HG03159 (cell line): ENCODE measurements around the gene MYOC.
"Not testable (repeated sequence)": the region's sequence is repeated elsewhere in the genome, so short reads cannot be mapped to it uniquely, and the experiment has no call there.

ENCODE experiments used
- ATAC-seq: cut with Tn5 transposase; IDR thresholded peaks from one replicate; pipeline ENCODE4 v1.9.1; 2021; ENCODE audit warnings: mild to moderate bottlenecking, moderate library complexity; ENCODE audit not compliant: unreplicated experiment

The MYOC gene

DNA sequence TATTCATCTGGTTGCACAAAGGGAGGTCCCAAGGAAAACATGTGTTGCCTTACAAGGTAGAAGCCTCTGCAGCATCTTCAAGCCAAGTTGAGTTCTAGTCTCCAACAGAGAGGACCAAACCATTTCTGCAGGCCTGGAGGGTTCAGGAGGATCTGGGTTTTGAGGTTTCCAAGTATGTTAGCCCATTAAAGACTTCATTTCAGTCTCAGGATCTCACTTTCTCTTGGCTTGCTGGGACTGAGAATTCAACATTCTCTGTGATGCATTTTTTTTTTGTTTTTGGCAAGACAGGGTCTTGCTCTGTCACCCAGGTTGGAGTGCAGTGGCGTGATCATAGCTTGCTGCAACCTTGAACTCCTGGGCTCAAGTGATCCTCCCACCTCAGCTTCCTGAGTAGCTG lies 39.2 kb downstream of the MYOC start:
- ATAC-seq = no peak

GRCh38 chr1:171611306-171611705 lies 41.2 kb downstream of the MYOC start:
- no peak for ATAC-seq

DNA sequence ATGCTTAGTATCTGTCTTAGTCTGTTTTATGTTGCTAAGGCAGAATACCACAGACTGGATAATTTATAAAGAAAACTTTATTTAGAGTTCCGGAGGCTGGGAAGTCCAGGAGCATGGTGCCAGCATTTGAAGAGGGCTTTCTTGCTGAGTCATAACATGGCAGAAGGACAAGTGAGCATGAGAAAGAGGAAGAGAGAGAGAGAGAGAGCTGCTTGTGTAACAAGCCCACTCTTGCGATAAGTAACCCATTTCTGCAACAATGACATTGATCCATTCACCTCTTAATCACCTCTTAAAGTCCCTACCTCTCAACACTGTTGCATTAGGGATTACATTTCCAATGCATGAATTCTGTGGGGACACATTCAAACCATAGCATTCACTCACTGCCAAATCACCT lies 42.1 kb downstream of the MYOC start:
- ATAC-seq = peak; percentile 50

- peak; percentile 63 for ATAC-seq
Observed at GRCh38 chr1:171606402-171606941, 46.0 kb downstream of the MYOC start.

DNA sequence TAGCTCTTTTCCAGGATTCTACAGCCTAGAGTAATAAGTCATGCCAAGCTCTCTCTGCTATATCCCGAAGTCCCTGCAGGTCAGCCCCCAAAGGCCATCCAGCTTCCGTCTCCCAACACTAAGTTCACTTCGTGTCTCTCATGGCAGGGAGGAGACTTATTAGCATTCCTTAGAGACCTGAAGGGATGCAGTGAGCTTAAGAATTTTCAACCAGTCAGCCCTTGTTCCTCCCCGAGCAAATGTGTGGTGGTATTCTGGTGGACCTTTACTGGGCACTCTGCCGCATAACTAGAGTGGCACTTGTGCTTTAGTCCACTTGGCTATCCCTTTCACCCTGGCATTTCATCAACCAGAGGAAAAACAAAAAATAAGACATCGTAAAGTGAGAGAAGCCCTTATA lies 49.4 kb downstream of the MYOC start:
- ATAC-seq = not testable (repeated sequence)

GRCh38 chr1:171600862-171601261 lies 51.6 kb downstream of the MYOC start:
- no peak for ATAC-seq

DNA sequence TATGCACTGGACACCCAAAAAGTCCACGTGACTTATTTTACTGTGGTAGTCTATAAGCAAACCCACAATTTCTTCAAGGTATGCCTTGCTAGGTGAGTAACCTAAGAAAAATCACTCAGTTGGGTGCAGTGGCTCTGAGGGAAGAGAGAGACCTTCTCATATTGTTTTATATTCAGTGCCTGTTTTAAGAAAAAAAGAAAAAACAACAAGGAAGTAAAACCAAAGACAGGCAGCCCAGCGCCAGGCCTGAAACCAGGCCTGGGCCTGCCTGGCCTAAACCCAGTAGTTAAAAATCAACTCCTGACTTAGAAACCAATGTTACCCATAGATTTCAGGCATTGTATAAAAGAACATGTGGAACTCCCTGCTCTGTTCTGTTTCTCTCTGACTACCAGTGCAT lies 52.2 kb downstream of the MYOC start:
- ATAC-seq = not testable (repeated sequence)

GRCh38 chr1:171597203-171597602 lies 55.3 kb downstream of the MYOC start:
- ATAC-seq = no peak

DNA sequence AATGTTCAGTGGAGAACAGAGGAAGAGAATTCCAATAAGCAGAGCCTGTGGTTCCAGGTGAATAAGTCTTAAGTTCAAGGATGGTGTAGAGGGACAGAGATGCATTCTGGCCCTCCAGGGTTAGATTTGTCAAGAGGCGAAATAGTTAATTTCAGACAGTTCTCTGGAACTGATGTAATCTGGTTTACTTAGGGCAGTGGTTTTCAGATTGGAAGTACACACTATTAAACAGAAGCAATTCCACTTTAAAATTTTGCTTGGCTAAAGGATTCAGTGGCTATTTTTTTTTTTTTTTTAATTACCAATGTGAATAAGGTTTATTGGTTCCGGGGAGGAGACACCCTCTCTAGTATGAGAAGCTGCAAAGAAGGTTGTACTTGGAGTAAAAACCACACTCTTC lies 55.8 kb downstream of the MYOC start:
- no peak for ATAC-seq

- no peak for ATAC-seq
Observed at GRCh38 chr1:171596119-171596518, 56.4 kb downstream of the MYOC start.

DNA sequence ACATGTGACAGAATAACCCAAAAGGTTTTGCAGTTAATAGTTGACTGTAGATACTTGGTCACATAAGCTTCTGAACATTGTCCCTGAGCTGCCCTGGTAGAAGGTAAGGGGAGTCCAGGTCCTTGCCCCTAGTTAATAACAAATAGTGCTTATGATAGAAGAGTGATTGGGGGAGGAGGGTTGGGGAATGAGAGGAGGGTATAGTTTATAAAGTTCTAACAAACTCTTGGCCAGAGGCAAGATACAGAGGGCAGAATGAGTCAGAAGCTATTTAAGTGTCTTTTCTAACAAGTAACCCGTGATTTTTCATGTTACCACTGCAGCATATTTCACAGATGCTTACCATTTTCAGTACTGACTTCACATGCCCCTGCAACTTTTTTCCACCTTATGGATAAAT lies 57.2 kb downstream of the MYOC start:
- ATAC-seq = no peak

GRCh38 chr1:171590022-171590421 lies 62.5 kb downstream of the MYOC start:
- no peak for ATAC-seq

GRCh38 chr1:171588230-171588629 lies 64.3 kb downstream of the MYOC start:
- no peak for ATAC-seq

GRCh38 chr1:171585715-171586114 lies 66.8 kb downstream of the MYOC start:
- ATAC-seq = no peak
